ENCODE data around the gene MAGED2. TPM values are rescaled to one million over a fixed set of nuclear protein-coding genes. Genes with fewer than 3 reads are reported as not detected.
"Not testable (repeated sequence)": the region's sequence is repeated elsewhere in the genome, so short reads cannot be mapped to it uniquely, and the experiment has no call there.

The MAGED2 gene
- total RNA-seq = 100 to 1,000 TPM; 190 to 302 (median 250) TPM
- 100 to 1,000 TPM; 238 to 279 TPM for polyA plus RNA-seq
- long read RNA-seq, donor 1, transcript MAGED2-203 (12 exons, 2,066 nt) = minor isoform, 127 of 2,811 reads
- long read RNA-seq, donor 1, transcript MAGED2-201 (12 exons, 1,958 nt) = minor isoform, 56 of 2,811 reads
- long read RNA-seq, donor 1, transcript MAGED2-204 (13 exons, 2,048 nt) = minor isoform, 568 of 2,811 reads
- long read RNA-seq, donor 1, transcript MAGED2-206 (13 exons, 2,189 nt) = major isoform, 1,432 of 2,811 reads
- long read RNA-seq, donor 1, partial matches to known transcripts = 269 of 2,811 reads
- long read RNA-seq, donor 1, other reads (novel, unspliced or antisense) = 359 of 2,811 reads
- long read RNA-seq, donor 2, transcript MAGED2-206 (13 exons, 2,189 nt) = major isoform, 68 of 146 reads
- long read RNA-seq, donor 2, transcript MAGED2-204 (13 exons, 2,048 nt) = minor isoform, 16 of 146 reads
- long read RNA-seq, donor 2, transcript MAGED2-203 (12 exons, 2,066 nt) = minor isoform, 7 of 146 reads
- long read RNA-seq, donor 2, partial matches to known transcripts = 43 of 146 reads
- long read RNA-seq, donor 2, other reads (novel, unspliced or antisense) = 5 of 146 reads
- long read RNA-seq, donor 3, transcript MAGED2-204 (13 exons, 2,048 nt) = minor isoform, 80 of 779 reads
- long read RNA-seq, donor 3, transcript MAGED2-201 (12 exons, 1,958 nt) = minor isoform, 5 of 779 reads
- long read RNA-seq, donor 3, transcript MAGED2-203 (12 exons, 2,066 nt) = minor isoform, 41 of 779 reads
- long read RNA-seq, donor 3, transcript MAGED2-206 (13 exons, 2,189 nt) = major isoform, 459 of 779 reads
- long read RNA-seq, donor 3, partial matches to known transcripts = 86 of 779 reads
- long read RNA-seq, donor 3, other reads (novel, unspliced or antisense) = 108 of 779 reads

- Histone ChIP-seq H3K27me3 (no peaks in the 10 kb centered on the region), H3K4me3 (peak within 1 kb of the TSS; percentile 49), H3K4me1 (ENCODE audit: insufficient read depth) (peaks cover 4% of the 10 kb centered on the region), H3K9me3 (no peaks in the 10 kb centered on the region), H3K27ac (peak within 1 kb of the TSS; percentile 88 to 91), H3K36me3 (no peaks in the 10 kb centered on the region)
- DNase-seq = peak; percentile 57 to 74 (median 64)
- 20 to 29% (median 25%) methylated on average over 17 of the region's 17 CpGs for WGBS, 3 donors
- TF ChIP-seq POLR2A (IDR thresholded peaks at IDR 0.05) (peak; percentile 43), CTCF (IDR thresholded peaks at IDR 0.05) (no peak)
- intact Hi-C loops (cut with DNase I) = no loop called here
These were observed at the start of gene MAGED2 for GRCh38 chrX:54807524-54808108. Gene MAGED2, plus strand, starts transcription at chrX:54807745. Its CDS starts 1,587 bp downstream, at chrX:54809332.

GRCh38 chrX:54758114-54759055 lies 49.2 kb upstream of the MAGED2 start:
- H3K27me3 ChIP-seq = no peaks in the 10 kb centered on the region
- no peak overlapping the region for H3K27ac ChIP-seq
- no peaks in the 10 kb centered on the region for H3K4me1 ChIP-seq (ENCODE audit: insufficient read depth)
- no peak for DNase-seq
- no peaks in the 10 kb centered on the region for H3K9me3 ChIP-seq
- H3K36me3 ChIP-seq = no peaks in the 10 kb centered on the region
- WGBS, 3 donors = 67 to 75% (median 67%) methylated on average over 21 of the region's 21 CpGs
- no peak overlapping the region for H3K4me3 ChIP-seq
- intact Hi-C loops (cut with DNase I) = no loop called here
- TF ChIP-seq POLR2A (IDR thresholded peaks at IDR 0.05) = no peak
- no peak for TF ChIP-seq CTCF (IDR thresholded peaks at IDR 0.05)
- no peak for TF ChIP-seq EP300 (IDR thresholded peaks at IDR 0.05)

GRCh38 chrX:54774391-54775094 lies 33.0 kb upstream of the MAGED2 start:
- H3K4me3 ChIP-seq; H3K27me3 ChIP-seq; H3K36me3 ChIP-seq; H3K9me3 ChIP-seq; intact Hi-C loops (cut with DNase I); H3K27ac ChIP-seq; H3K4me1 ChIP-seq (ENCODE audit: insufficient read depth): not testable (repeated sequence)
- DNase-seq = peak; percentile 18 to 58 (median 25)
- WGBS, 3 donors = 14 to 35% (median 24%) methylated on average over 2 of the region's 2 CpGs

GRCh38 chrX:54776061-54776460 lies 31.5 kb upstream of the MAGED2 start:
- Histone ChIP-seq H3K36me3 (no peaks in the 10 kb centered on the region), H3K4me1 (ENCODE audit: insufficient read depth) (no peaks in the 10 kb centered on the region), H3K27ac (no peak overlapping the region), H3K27me3 (no peaks in the 10 kb centered on the region), H3K9me3 (no peaks in the 10 kb centered on the region), H3K4me3 (no peak overlapping the region)
- intact Hi-C loops (cut with DNase I) = no loop called here
- 67 to 78% (median 77%) methylated on average over 6 of the region's 6 CpGs for WGBS, 3 donors
- DNase-seq = no peak
- TF ChIP-seq CTCF (IDR thresholded peaks at IDR 0.05) (no peak), POLR2A (IDR thresholded peaks at IDR 0.05) (no peak), EP300 (IDR thresholded peaks at IDR 0.05) (no peak)
